ENCODE measurements around the gene PPIG. TPM values are rescaled to one million over a fixed set of nuclear protein-coding genes. Genes with fewer than 3 reads are reported as not detected.

The PPIG gene
- total RNA-seq, 1 donor from 2014 or later: 69.8 TPM

DNA sequence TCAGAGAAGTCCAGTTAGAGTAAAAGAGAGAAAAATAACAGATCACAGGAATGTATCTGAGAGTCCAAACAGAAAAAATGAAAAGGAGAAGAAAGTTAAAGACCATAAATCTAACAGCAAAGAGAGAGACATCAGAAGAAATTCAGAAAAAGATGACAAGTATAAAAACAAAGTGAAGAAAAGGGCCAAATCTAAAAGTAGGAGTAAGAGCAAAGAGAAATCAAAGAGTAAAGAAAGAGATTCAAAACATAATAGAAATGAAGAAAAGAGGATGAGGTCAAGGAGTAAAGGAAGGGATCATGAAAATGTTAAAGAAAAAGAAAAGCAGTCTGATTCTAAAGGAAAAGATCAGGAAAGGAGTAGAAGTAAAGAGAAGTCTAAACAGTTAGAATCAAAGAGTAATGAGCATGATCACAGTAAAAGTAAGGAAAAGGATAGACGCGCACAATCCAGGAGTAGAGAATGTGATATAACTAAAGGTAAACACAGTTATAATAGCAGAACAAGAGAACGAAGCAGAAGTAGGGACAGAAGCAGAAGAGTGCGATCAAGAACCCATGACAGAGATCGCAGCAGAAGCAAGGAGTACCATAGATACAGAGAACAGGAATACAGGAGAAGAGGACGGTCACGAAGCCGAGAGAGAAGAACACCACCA, 52.4 kb downstream of the PPIG start:
- no peaks in the 10 kb centered on the region for H3K4me1 Mint-ChIP-seq
- ChIA-PET CTCF (no interaction called here), POLR2A (no interaction called here)
- H3K27me3 Mint-ChIP-seq: no peaks in the 10 kb centered on the region
- H3K9me3 Mint-ChIP-seq: no peaks in the 10 kb centered on the region
- H3K36me3 Mint-ChIP-seq (ENCODE audit: low read depth): peaks cover 34% of the 10 kb centered on the region
- TF ChIP-seq CTCF (IDR thresholded peaks at IDR 0.05): no peak
- ATAC-seq (ENCODE audit: low read depth) (no peak), DNase-seq (no peak)
- no peak overlapping the region for H3K27ac Mint-ChIP-seq
- H3K4me3 Mint-ChIP-seq: no peak overlapping the region
- intact Hi-C loops (cut with micrococcal nuclease): no loop called here

DNA sequence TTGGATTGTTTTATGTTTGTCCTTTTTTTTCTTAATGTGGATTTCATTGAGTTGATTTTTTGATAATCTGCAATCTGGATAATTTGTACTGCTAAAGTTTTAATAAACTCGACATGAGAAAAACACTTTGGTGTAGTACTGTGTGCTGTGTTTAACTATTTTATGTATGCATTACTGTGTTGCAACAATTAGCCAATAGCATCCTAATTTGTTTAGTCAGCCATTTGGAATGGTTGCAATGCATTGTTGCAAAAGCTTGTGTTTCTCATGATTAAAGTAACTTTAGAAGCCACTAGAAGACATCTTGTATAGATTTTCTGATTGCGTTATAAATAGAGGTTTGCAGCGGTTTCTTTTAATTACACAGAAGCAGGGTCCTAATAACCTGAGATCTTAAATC, 53.5 kb downstream of the PPIG start:
- Mint-ChIP-seq H3K9me3 (no peaks in the 10 kb centered on the region), H3K4me3 (no peak overlapping the region), H3K27me3 (no peaks in the 10 kb centered on the region), H3K36me3 (ENCODE audit: low read depth) (peaks cover 26% of the 10 kb centered on the region), H3K27ac (no peak overlapping the region), H3K4me1 (no peaks in the 10 kb centered on the region)
- ChIA-PET CTCF (no interaction called here), POLR2A (no interaction called here)
- no peak for TF ChIP-seq CTCF (IDR thresholded peaks at IDR 0.05)
- intact Hi-C loops (cut with micrococcal nuclease): no loop called here
- ATAC-seq (ENCODE audit: low read depth) (no peak), DNase-seq (no peak)

- no peaks in the 10 kb centered on the region for H3K4me1 Mint-ChIP-seq
- TF ChIP-seq CTCF (IDR thresholded peaks at IDR 0.05): no peak
- H3K9me3 Mint-ChIP-seq: peaks cover 2% of the 10 kb centered on the region
- POLR2A ChIA-PET: no interaction called here
- H3K27me3 Mint-ChIP-seq: no peaks in the 10 kb centered on the region
- peaks cover 17% of the 10 kb centered on the region for H3K36me3 Mint-ChIP-seq (ENCODE audit: low read depth)
- ATAC-seq (ENCODE audit: low read depth) (no peak), DNase-seq (no peak)
- no peak overlapping the region for H3K4me3 Mint-ChIP-seq
- intact Hi-C loops (cut with micrococcal nuclease): no loop called here
- no peak overlapping the region for H3K27ac Mint-ChIP-seq
- CTCF ChIA-PET: no interaction called here
Observed at GRCh38 chr2:169640104-169640503, 56.0 kb downstream of the PPIG start.

DNA sequence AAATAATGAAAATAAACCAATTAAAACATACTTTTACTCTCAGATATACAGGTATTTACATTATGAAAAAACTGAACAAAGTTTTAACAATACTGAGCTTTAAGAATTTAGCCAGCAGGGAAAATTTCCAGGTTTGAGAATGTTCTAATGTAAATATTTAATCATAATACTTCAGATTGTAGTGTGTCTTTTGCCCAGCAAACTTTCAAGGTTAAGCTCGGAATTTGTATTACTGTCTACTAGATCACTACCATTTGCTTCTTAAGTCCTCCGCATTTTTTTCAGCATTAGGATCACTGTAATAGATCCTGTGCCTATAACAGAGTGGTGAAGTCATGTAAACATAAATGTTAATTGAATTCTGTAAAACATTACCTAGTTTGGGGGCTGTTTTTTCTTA, 57.3 kb downstream of the PPIG start:
- H3K4me3 Mint-ChIP-seq: no peak overlapping the region
- DNase-seq: no peak
- no peak overlapping the region for H3K27ac Mint-ChIP-seq
- no peaks in the 10 kb centered on the region for H3K27me3 Mint-ChIP-seq
- TF ChIP-seq CTCF (IDR thresholded peaks at IDR 0.05): no peak
- H3K36me3 Mint-ChIP-seq (ENCODE audit: low read depth): peaks cover 17% of the 10 kb centered on the region
- no peaks in the 10 kb centered on the region for H3K4me1 Mint-ChIP-seq
- H3K9me3 Mint-ChIP-seq: peaks cover 2% of the 10 kb centered on the region
- ChIA-PET POLR2A (no interaction called here), CTCF (no interaction called here)
- ATAC-seq (ENCODE audit: low read depth): no peak
- intact Hi-C loops (cut with micrococcal nuclease): no loop called here

DNA sequence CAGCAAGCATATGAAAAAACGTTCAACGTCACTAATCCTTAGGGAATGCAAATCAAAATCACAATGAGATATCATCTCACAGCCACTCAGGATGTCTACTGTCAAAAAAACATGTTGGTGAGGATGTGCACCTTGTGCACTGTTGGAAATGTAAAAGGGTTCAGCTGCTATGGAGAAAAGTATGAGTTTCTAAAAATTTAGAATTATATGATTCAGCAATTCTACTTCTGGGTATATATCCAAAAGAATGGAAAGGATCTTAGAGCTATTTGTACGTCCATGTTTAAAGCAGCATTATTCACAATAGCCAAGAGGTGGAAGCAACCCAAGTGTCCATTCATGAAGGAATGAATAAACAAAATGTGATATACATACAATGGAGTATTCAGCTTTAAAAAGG, 60.0 kb downstream of the PPIG start:
- H3K27me3 Mint-ChIP-seq: no peaks in the 10 kb centered on the region
- no peak overlapping the region for H3K4me3 Mint-ChIP-seq
- peaks cover 9% of the 10 kb centered on the region for H3K36me3 Mint-ChIP-seq (ENCODE audit: low read depth)
- ChIA-PET POLR2A (interaction anchor here (0.7 kb wide), 1 partner anchor 1234 kb away, joined by 3 read pairs; no protein-coding TSS in a partner anchor), CTCF (no interaction called here)
- intact Hi-C loops (cut with micrococcal nuclease): no loop called here
- ATAC-seq (ENCODE audit: low read depth) (no peak), DNase-seq (no peak)
- H3K9me3 Mint-ChIP-seq: peaks cover 2% of the 10 kb centered on the region
- TF ChIP-seq CTCF (IDR thresholded peaks at IDR 0.05): no peak
- no peak overlapping the region for H3K27ac Mint-ChIP-seq
- no peaks in the 10 kb centered on the region for H3K4me1 Mint-ChIP-seq

All from activated B cell treated with CpG ODN at 0.5 μM for 24 hours (primary cell).